PC-3 (cell line): Measurements from ENCODE around the gene FBXO2.

ENCODE experiments used
- EZH2 ChIP-seq: fragments of 300-600 bp; sonication (generic); IDR thresholded peaks from one replicate; pipeline ENCODE4 v1.6.1; 2017; ENCODE audit warnings: antibody characterized with exemption, mild to moderate bottlenecking, low read length; ENCODE audit not compliant: unreplicated experiment
- TF ChIP-seq, protein P1 (sequence below): fragments of 300-600 bp; sonication (generic); conservative IDR thresholded peaks from 2 replicates; pipeline ENCODE4 v1.5.1; 2017; ENCODE audit warnings: antibody characterized with exemption, low read depth, mild to moderate bottlenecking, low read length

DNA sequence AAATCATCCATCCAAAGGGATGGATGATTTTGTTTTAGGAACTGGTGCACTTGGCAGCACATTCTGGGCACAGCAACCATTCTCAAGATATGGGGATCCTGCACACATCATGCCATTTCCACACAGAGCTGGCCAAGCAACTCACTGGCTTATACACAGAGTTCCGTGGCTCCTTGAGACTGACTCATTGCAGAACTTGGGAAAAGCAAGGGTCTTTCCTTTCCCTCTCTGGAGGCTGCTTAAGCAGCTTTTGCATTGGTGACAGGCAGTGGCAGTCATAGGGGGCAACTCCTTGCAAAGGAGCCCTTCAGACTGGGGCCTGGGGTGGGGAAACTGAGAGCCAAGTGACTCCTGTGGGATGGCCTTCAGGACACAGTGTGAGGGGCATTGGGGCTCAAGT lies 28.6 kb upstream of the FBXO2 start:
- TF ChIP-seq, protein P1, sequence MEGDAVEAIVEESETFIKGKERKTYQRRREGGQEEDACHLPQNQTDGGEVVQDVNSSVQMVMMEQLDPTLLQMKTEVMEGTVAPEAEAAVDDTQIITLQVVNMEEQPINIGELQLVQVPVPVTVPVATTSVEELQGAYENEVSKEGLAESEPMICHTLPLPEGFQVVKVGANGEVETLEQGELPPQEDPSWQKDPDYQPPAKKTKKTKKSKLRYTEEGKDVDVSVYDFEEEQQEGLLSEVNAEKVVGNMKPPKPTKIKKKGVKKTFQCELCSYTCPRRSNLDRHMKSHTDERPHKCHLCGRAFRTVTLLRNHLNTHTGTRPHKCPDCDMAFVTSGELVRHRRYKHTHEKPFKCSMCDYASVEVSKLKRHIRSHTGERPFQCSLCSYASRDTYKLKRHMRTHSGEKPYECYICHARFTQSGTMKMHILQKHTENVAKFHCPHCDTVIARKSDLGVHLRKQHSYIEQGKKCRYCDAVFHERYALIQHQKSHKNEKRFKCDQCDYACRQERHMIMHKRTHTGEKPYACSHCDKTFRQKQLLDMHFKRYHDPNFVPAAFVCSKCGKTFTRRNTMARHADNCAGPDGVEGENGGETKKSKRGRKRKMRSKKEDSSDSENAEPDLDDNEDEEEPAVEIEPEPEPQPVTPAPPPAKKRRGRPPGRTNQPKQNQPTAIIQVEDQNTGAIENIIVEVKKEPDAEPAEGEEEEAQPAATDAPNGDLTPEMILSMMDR, result no peak
- no peak for TF ChIP-seq EZH2
